IPS-11a (cell line): ENCODE measurements around the gene IFFO2.

ENCODE experiments used
- H3K4me3 ChIP-seq: one replicate; pipeline ENCODE4 v1.5.1; 2013; ENCODE audit warnings: low read depth, low read length, control low read depth

The IFFO2 gene

GRCh38 chr1:18951818-18952391, 4.6 kb downstream of the IFFO2 start:
- no peak overlapping the region for H3K4me3 ChIP-seq

DNA sequence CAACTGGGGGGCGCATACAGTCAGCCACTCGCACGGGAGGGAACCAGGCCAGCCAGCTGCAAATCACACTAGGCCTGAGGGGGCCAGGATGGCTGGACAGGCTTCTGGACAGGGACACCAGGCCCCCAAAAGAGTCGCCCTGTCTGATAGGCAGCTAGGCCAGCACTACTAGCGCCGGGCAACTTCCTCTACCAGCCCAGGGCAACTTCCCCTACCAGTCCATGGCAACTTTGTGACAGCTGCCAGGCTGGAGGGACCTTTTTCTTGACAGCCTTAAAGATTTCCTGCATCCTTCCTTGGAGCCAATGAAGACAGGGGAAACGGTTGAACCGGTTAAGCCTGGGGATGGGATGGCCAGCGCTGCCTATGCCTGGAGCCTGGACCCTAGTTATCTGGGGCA, 5.1 kb downstream of the IFFO2 start:
- no peak overlapping the region for H3K4me3 ChIP-seq

- no peak overlapping the region for H3K4me3 ChIP-seq
Observed at GRCh38 chr1:18950401-18951026, 6.0 kb downstream of the IFFO2 start.

DNA sequence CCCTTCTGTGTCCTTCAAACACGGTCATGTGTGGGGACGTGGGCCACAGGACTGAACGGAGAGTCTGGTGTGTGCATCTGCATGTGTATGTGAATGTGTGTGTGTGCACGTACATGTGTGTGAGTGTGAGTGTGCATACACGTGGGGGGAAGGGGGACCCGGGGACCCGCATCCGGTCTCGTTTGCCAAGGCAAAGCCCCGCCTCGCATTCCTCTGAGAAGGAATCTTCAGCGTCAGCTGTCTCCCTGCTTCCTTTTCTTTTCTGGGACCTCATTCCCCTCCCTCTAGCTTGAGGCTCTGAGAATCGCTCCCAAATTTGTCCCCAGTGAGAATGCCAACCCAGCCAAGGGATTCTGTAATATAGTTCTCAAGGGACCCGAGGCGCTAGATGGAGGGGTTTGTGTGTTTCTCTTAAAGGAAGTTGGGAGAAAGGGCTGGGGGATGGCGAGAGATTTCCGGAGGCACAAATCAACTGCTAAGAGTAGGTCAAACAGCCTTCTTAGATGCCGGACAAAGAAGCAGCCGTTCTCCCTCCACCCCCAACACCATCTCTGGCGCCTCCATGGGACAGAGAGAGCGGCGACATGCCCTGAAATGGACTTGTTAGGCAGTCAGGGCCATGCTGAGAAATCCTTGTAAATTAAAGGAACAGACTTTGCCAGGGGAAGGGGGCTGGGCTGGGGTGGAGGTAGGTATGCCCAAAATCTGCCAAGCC, 6.6 kb downstream of the IFFO2 start:
- no peak overlapping the region for H3K4me3 ChIP-seq

DNA sequence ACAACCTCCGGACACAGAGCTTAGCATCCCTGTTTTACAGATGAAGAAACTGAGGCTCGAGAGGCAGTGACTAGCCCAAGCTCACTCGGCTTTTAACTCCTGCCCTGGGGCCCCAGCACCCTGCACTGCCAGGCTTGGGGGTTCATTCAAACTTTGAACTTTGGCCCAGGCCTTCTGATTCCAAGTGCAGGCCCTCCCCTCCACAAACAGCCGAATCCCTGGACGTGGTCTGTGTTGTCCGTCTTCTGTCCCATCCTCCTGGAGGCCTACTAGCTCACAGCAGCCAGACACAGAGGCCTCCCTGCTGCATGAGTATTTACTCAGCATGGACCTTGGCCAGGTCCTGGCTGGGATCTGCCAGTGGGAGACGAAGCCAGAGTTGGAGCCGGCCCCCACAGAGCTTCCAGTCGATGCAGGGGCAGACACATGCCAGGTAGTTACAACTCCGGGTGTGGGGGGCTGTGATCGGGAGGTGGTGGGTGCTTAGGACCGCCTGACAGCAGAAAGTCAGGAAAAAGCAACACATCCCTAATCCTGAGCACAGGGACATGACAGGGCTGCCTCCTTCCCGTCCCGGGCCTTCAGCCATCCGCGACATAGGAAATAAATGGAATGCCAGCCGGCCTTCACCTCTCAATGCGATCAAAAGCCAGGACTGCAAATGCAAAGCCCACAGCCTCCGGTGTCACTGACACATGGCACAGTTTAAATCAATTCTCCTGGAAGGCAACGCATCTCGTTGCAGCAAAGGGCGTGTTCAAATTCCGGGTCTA, 7.4 kb downstream of the IFFO2 start:
- no peak overlapping the region for H3K4me3 ChIP-seq

- no peak overlapping the region for H3K4me3 ChIP-seq
Observed at GRCh38 chr1:18948048-18948912, 8.2 kb downstream of the IFFO2 start.

- H3K4me3 ChIP-seq: no peak overlapping the region
Observed at GRCh38 chr1:18947570-18947969, 8.9 kb downstream of the IFFO2 start.

GRCh38 chr1:18946550-18947381, 9.7 kb downstream of the IFFO2 start:
- H3K4me3 ChIP-seq: no peak overlapping the region

DNA sequence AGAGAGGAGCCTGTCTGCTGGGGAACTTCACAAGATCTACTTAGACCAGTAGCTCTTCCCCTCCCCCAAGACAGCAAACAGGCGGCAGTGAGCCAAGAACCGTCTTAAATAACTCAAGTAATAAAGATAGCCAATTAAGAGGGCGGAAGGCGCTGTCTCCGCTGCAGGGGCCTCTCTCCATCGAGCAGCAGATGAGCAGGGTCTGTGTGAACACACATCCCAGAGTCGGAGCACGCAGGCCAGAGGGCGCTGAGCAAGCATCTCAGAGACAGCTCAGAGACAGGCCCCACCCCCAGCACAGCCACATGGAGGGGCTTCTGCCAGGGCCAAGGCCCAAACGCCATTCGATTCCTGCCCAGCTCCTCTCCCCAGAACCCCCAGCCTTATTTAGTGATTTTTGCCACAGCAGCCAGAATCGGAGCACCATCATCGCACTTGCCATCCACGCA, 11.1 kb downstream of the IFFO2 start:
- H3K4me3 ChIP-seq: no peak overlapping the region

DNA sequence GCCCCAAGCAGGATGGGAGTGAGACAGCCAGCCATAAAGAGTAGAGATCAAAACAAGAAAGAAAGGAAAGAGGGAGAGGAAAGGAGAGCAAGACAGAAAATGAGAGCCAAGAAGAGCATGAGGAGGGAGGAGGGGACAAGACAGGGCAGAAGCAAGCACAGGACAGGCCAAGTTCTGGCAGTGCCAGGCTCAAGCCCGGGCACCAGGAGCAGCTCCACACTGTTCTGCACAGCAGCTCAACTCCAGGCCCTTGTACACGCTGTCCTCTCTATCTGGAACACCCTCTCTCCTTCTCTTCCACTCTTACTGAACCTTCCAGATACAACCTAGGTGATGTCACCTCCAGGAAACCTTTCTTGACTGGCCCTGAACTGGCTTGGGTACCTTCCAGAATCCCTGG, 11.7 kb downstream of the IFFO2 start:
- no peak overlapping the region for H3K4me3 ChIP-seq

GRCh38 chr1:18943914-18944572, 12.4 kb downstream of the IFFO2 start:
- no peak overlapping the region for H3K4me3 ChIP-seq

DNA sequence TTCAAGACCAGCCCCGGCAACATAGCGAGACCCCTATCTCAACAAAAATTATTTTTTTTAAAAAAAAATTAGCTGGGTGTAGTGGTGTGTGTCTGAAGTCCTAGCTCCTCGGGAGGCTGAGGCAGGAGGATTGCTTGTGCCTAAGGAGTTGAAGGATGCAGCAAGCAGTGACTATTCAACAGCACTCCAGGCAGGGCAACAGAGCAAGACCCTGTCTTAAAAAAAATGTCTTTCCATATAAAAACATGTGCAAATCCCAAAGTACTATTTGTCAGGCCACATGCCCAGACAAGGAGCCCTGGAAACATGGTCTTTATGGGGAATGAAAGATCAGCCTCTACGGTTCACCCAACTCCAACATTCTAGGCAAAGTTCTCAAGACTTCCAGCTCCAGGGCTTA, 13.3 kb downstream of the IFFO2 start:
- no peak overlapping the region for H3K4me3 ChIP-seq

GRCh38 chr1:18942340-18942739, 14.1 kb downstream of the IFFO2 start:
- no peak overlapping the region for H3K4me3 ChIP-seq

- no peak overlapping the region for H3K4me3 ChIP-seq
Observed at GRCh38 chr1:18941221-18942141, 15.0 kb downstream of the IFFO2 start.

GRCh38 chr1:18940303-18941020, 16.0 kb downstream of the IFFO2 start:
- no peak overlapping the region for H3K4me3 ChIP-seq

DNA sequence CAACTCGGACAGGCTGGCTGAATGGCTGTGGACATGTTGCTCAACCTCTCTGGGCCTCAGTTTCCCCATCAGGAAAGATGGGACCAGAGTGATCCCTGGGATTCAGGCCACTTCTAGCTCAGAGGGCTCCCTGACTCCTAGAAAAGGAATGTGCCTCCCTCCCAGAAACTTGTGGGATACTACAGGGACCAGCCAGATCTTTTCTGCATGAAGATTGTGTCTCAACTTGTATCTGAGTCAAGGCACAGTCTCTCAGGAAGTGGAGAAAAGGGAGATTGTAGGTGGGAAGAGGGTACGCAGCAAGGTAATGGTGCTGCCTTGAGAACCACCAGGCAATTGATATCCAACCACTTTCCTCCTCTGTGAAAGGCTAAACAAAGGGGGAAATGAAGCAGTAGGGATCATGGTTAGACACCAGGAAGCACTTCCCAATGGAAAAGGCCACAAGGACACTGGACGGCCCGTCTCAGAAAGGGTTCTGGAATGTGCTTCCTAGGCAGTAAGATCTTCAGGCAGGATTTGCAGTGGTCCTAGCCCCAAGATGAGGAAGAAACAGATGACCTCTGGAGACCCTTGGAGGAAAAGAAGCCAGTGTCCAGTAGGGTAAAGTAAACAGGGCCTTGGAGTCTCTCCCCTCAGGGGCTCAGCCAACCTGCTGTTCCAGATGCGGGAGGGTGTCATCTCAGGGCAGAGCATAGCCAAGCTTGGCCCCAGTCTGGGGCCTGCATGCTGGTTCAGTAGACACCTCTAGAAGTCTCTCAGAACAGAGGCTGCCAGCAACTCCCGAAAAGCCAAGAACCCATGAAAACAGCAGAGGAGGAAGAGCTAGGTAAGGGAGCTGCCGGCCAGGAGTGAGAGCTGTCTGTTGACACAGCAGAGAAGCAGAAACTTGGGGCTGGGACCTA, 16.8 kb downstream of the IFFO2 start:
- no peak overlapping the region for H3K4me3 ChIP-seq

- H3K4me3 ChIP-seq: no peak overlapping the region
Observed at GRCh38 chr1:18938707-18939070, 17.8 kb downstream of the IFFO2 start.
